GM23338 (cell line): ENCODE measurements around the gene ITGA7. TPM values are rescaled to one million over a fixed set of nuclear protein-coding genes. Genes with fewer than 3 reads are reported as not detected.
A peak's percentile ranks its signal among the peaks of the same experiment; 100 is the strongest.

ENCODE experiments used
- ATAC-seq: fragments of 200-7000 bp; cut with Tn5 transposase; 3 replicates; pipeline ENCODE4 v1.9.1; 2020
- DNase-seq: peaks from one replicate; pipeline ENCODE4 v3.0.0-alpha.2; 2015; ENCODE audit warnings: low spot score
- H2AFZ ChIP-seq: fragments of 200-600 bp; sonication (generic); 2 replicates; pipeline ENCODE4 v1.8.0; 2016; ENCODE audit warnings: antibody characterized with exemption, mild to moderate bottlenecking, moderate library complexity
- H3F3A ChIP-seq: fragments of 200-600 bp; sonication (generic); replicated peaks from 2 replicates; pipeline ENCODE4 v1.8.0; 2017; ENCODE audit warnings: antibody characterized with exemption, mixed run types, low read depth
- H3K27ac ChIP-seq: fragments of 200-600 bp; sonication (generic); 2 replicates; pipeline ENCODE4 v1.6.1; 2016; ENCODE audit warnings: low read depth
- H3K27me3 ChIP-seq: fragments of 200-600 bp; sonication (generic); 2 replicates; pipeline ENCODE4 v1.8.0; 2016; ENCODE audit warnings: mild to moderate bottlenecking, mixed run types, moderate library complexity; ENCODE audit not compliant: insufficient read depth
- H3K36me3 ChIP-seq: fragments of 200-600 bp; sonication (generic); 2 replicates; pipeline ENCODE4 v1.8.0; 2016; ENCODE audit warnings: mild to moderate bottlenecking; ENCODE audit not compliant: insufficient read depth
- H3K4me1 ChIP-seq: fragments of 200-600 bp; sonication (generic); 2 replicates; pipeline ENCODE4 v1.8.0; 2016; ENCODE audit warnings: mild to moderate bottlenecking, moderate library complexity; ENCODE audit not compliant: insufficient read depth
- H3K4me2 ChIP-seq: fragments of 200-600 bp; sonication (generic); 2 replicates; pipeline ENCODE4 v1.7.1; 2017; ENCODE audit warnings: mixed run types
- H3K4me3 ChIP-seq: fragments of 200-600 bp; sonication (generic); 2 replicates; pipeline ENCODE4 v1.6.1; 2016; ENCODE audit warnings: mixed run types
- H3K79me2 ChIP-seq: fragments of 200-600 bp; sonication (generic); replicated peaks from 2 replicates; pipeline ENCODE4 v1.8.0; 2017; ENCODE audit warnings: mild to moderate bottlenecking; ENCODE audit not compliant: insufficient read depth
- H3K9me2 ChIP-seq: fragments of 200-600 bp; sonication (generic); 2 replicates; pipeline ENCODE4 v1.8.0; 2017; ENCODE audit not compliant: insufficient read depth
- H4K20me1 ChIP-seq: fragments of 200-600 bp; sonication (generic); replicated peaks from 2 replicates; pipeline ENCODE4 v1.8.0; 2017; ENCODE audit warnings: mild to moderate bottlenecking; ENCODE audit not compliant: insufficient read depth
- H3K27ac Mint-ChIP-seq: 2 replicates; pipeline ENCODE4 v1.8.0; 2020; ENCODE audit warnings: inconsistent platforms, mild to moderate bottlenecking, moderate library complexity, mixed read lengths
- H3K27me3 Mint-ChIP-seq: 3 replicates; pipeline ENCODE4 v1.8.0; 2022; ENCODE audit warnings: low read depth, mild to moderate bottlenecking, moderate library complexity, mixed read lengths, inconsistent platforms; ENCODE audit not compliant: insufficient read depth, poor library complexity
- H3K36me3 Mint-ChIP-seq: 3 replicates; pipeline ENCODE4 v1.8.0; 2021; ENCODE audit warnings: low read depth, mild to moderate bottlenecking, inconsistent platforms, moderate library complexity, mixed read lengths
- H3K4me1 Mint-ChIP-seq: 3 replicates; pipeline ENCODE4 v1.8.0; 2020; ENCODE audit warnings: mild to moderate bottlenecking, inconsistent platforms, mixed read lengths
- H3K4me3 Mint-ChIP-seq: 3 replicates; pipeline ENCODE4 v1.8.0; 2021; ENCODE audit warnings: moderate library complexity, mild to moderate bottlenecking, inconsistent platforms, mixed read lengths
- H3K9me3 Mint-ChIP-seq: 3 replicates; pipeline ENCODE4 v1.8.0; 2020; ENCODE audit warnings: moderate library complexity, mild to moderate bottlenecking, inconsistent platforms, mixed read lengths
- ETS1 ChIP-seq: IDR thresholded peaks from 2 replicates; pipeline ENCODE4 v1.6.1; 2016; ENCODE audit warnings: antibody characterized with exemption
- EZH2phosphoT487 ChIP-seq: fragments of 200-600 bp; sonication (generic); IDR thresholded peaks from one replicate; pipeline ENCODE4 v1.8.1; 2018; ENCODE audit warnings: antibody characterized with exemption; ENCODE audit not compliant: unreplicated experiment
- JUNB ChIP-seq: IDR thresholded peaks from one replicate; pipeline ENCODE4 v1.6.1; 2016; ENCODE audit warnings: antibody characterized with exemption; ENCODE audit not compliant: unreplicated experiment
- NANOG ChIP-seq: IDR thresholded peaks from 2 replicates; pipeline ENCODE4 v1.6.1; 2016; ENCODE audit warnings: antibody characterized with exemption, borderline replicate concordance
- STAT1 ChIP-seq: IDR thresholded peaks from one replicate; pipeline ENCODE4 v1.6.1; 2016; ENCODE audit warnings: antibody characterized with exemption; ENCODE audit not compliant: unreplicated experiment
- ZNF114 ChIP-seq: fragments of 250-450 bp; sonication (Bioruptor Pico); IDR thresholded peaks from 2 replicates; pipeline ENCODE4 v1.5.0; 2020; ENCODE audit warnings: mild to moderate bottlenecking, moderate library complexity
- ZNF331 ChIP-seq: fragments of 250-450 bp; sonication (Bioruptor Pico); IDR thresholded peaks from 2 replicates; pipeline ENCODE4 v1.5.0; 2020; ENCODE audit warnings: low read depth, mild to moderate bottlenecking, moderate library complexity
- ZNF462 ChIP-seq: fragments of 250-450 bp; sonication (Bioruptor Pico); IDR thresholded peaks from 2 replicates; pipeline ENCODE4 v1.5.0; 2020; ENCODE audit warnings: mild to moderate bottlenecking, moderate library complexity
- polyA plus RNA-seq: library from polyadenylated mRNA; unstranded; fragments of >200 nt; fragmentation: Nextera tagmentation; extraction: Ambion mirVana; gene quantifications from 2 replicates; pipeline ENCODE4 v1.2.1, GENCODE V29; 2016
- total RNA-seq: library from RNA; depleted of rRNA; stranded (reverse); fragments of >200 nt; shearing (Covaris generic); gene quantifications from 2 replicates; pipeline ENCODE4 v1.2.3, GENCODE V29; 2014
- TF ChIP-seq, protein P1 (sequence below): IDR thresholded peaks from one replicate; pipeline ENCODE4 v1.6.1; 2018; ENCODE audit warnings: antibody characterized with exemption; ENCODE audit not compliant: unreplicated experiment

ITGA7 gene
- total and polyA plus RNA-seq, 2 experiments from 2014 or later, result 20.0 to 49.1 TPM

GRCh38 chr12:55716582-55716957 is 8.9 kb upstream of the ITGA7 start:
- DNase-seq (no peak), ATAC-seq (no peak)
- Histone ChIP-seq H3K27me3 (peaks cover 8% of the 10 kb centered on the region; the same call in 1 of the 2 replicates), H3K79me2 (peaks cover 10% of the 10 kb centered on the region; the same call in 1 of the 2 replicates), H3K27ac (peak overlapping the region; percentile 97), H3K4me2 (peak overlapping the region; percentile 98), H3K4me1 (peaks cover 37% of the 10 kb centered on the region), H2AFZ (peak overlapping the region; percentile 98), H3F3A (peaks cover 16% of the 10 kb centered on the region; the same call in 1 of the 2 replicates), H3K4me3 (peak overlapping the region; percentile 94), H4K20me1 (no peaks in the 10 kb centered on the region), H3K9me2 (no peaks in the 10 kb centered on the region), H3K36me3 (no peaks in the 10 kb centered on the region)
- peaks cover 6% of the 10 kb centered on the region; the same call in 2 of the 3 replicates for H3K9me3 Mint-ChIP-seq
- H3K27ac Mint-ChIP-seq, result peak overlapping the region; percentile 71; the same call in 1 of the 2 replicates
- peaks cover 35% of the 10 kb centered on the region for H3K4me1 Mint-ChIP-seq
- peaks cover 4% of the 10 kb centered on the region; the same call in 2 of the 3 replicates for H3K36me3 Mint-ChIP-seq
- TF ChIP-seq JUNB, result no peak
- TF ChIP-seq NANOG, result no peak
- TF ChIP-seq ZNF331 (CRISPR knock-in tag), result no peak
- TF ChIP-seq ETS1, result 0 out of 2 replicates have a peak, but pooled peaks have one; percentile 46
- TF ChIP-seq ZNF114, result no peak
- no peak for TF ChIP-seq EZH2phosphoT487
- TF ChIP-seq, protein P1, sequence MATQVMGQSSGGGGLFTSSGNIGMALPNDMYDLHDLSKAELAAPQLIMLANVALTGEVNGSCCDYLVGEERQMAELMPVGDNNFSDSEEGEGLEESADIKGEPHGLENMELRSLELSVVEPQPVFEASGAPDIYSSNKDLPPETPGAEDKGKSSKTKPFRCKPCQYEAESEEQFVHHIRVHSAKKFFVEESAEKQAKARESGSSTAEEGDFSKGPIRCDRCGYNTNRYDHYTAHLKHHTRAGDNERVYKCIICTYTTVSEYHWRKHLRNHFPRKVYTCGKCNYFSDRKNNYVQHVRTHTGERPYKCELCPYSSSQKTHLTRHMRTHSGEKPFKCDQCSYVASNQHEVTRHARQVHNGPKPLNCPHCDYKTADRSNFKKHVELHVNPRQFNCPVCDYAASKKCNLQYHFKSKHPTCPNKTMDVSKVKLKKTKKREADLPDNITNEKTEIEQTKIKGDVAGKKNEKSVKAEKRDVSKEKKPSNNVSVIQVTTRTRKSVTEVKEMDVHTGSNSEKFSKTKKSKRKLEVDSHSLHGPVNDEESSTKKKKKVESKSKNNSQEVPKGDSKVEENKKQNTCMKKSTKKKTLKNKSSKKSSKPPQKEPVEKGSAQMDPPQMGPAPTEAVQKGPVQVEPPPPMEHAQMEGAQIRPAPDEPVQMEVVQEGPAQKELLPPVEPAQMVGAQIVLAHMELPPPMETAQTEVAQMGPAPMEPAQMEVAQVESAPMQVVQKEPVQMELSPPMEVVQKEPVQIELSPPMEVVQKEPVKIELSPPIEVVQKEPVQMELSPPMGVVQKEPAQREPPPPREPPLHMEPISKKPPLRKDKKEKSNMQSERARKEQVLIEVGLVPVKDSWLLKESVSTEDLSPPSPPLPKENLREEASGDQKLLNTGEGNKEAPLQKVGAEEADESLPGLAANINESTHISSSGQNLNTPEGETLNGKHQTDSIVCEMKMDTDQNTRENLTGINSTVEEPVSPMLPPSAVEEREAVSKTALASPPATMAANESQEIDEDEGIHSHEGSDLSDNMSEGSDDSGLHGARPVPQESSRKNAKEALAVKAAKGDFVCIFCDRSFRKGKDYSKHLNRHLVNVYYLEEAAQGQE, result no peak
- no peak for TF ChIP-seq ZNF462 (CRISPR knock-in tag)
- TF ChIP-seq STAT1, result no peak
- peak overlapping the region; percentile 82 for H3K4me3 Mint-ChIP-seq
- H3K27me3 Mint-ChIP-seq, result peaks cover 28% of the 10 kb centered on the region
